OCI-LY7 (cell line): ENCODE results near the gene TEN1.

ENCODE experiments used
- EZH2phosphoT487 ChIP-seq: fragments of 200-600 bp; sonication (generic); IDR thresholded peaks from 2 replicates; pipeline ENCODE4 v1.6.1; 2018; ENCODE audit warnings: low read depth, borderline replicate concordance, mild to moderate bottlenecking, mixed run types, antibody characterized with exemption, low read length, moderate library complexity, mixed read lengths
- TF ChIP-seq, protein P1 (sequence below): fragments of 200-600 bp; sonication (generic); conservative IDR thresholded peaks from 2 replicates; pipeline ENCODE4 v1.5.1; 2014; ENCODE audit warnings: mild to moderate bottlenecking, antibody characterized with exemption, low read length, moderate library complexity, mixed read lengths

DNA sequence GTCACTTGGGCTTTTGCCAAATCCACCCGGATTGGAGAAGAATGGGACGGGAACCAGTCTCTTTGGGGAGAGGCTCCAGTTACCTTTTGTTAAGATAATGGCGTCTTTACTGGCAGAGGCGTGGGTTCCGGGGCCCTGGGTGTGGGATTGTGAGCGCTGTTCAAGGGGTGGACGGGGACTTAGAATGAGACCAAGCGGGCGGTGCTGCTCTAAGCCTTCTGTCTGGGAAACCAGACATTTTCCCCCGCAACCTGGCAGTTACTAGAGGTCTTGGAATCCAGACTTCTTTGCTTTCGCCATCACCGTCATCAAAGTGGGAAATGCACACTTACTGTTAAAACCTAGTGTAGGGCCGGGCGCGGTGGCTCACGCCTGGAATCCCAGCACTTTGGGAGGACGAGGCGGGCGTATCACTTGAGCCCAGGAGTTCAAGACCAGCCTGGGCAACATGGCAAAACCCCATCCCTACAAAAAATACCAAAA is 706 bp downstream of the TEN1 start:
- TF ChIP-seq, protein P1, sequence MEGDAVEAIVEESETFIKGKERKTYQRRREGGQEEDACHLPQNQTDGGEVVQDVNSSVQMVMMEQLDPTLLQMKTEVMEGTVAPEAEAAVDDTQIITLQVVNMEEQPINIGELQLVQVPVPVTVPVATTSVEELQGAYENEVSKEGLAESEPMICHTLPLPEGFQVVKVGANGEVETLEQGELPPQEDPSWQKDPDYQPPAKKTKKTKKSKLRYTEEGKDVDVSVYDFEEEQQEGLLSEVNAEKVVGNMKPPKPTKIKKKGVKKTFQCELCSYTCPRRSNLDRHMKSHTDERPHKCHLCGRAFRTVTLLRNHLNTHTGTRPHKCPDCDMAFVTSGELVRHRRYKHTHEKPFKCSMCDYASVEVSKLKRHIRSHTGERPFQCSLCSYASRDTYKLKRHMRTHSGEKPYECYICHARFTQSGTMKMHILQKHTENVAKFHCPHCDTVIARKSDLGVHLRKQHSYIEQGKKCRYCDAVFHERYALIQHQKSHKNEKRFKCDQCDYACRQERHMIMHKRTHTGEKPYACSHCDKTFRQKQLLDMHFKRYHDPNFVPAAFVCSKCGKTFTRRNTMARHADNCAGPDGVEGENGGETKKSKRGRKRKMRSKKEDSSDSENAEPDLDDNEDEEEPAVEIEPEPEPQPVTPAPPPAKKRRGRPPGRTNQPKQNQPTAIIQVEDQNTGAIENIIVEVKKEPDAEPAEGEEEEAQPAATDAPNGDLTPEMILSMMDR, result no peak
- no peak for TF ChIP-seq EZH2phosphoT487
